ENCODE results near the gene TMPRSS6. TPM values are rescaled to one million over a fixed set of nuclear protein-coding genes. Genes with fewer than 3 reads are reported as not detected.

Gene TMPRSS6
- total RNA-seq, 1 experiment from 2014 or later, result 0.04 TPM

DNA sequence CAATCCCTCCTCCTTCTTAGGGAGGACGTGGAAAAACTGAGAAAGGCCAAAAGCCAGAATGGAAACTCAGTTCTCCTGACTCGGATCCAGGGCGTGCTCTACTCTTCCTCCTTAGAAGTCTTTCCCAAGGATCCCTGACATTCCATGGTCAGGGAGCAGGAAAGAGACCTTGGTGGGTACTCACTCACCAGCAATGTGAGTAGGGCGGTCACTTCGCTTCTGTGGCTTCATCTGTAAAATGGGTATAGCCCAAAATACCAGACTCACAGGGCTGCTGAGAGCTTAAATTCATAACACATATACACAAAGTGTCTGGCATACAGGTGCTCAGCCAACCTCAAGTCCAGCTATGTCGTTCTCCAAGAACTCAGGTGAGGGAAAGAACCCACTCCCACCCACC lies 58.6 kb downstream of the TMPRSS6 start:
- ChIA-PET POLR2A (ENCODE audit: unreplicated experiment) (interaction anchor here (0.6 kb wide), 1 partner anchor 32 kb away, joined by 3 read pairs; no protein-coding TSS in a partner anchor), CTCF (interaction anchor here (1.0 kb wide), 1 partner anchor 148 kb away, joined by 5 read pairs; no protein-coding TSS in a partner anchor)
- Histone ChIP-seq H4K20me1 (ENCODE audit: low read length) (no peaks in the 10 kb centered on the region), H3K79me2 (ENCODE audit: low read length) (no peaks in the 10 kb centered on the region), H3K27ac (ENCODE audit: low read length) (no peak overlapping the region), H3K4me3 (ENCODE audit: low read length) (no peak overlapping the region), H3K9me2 (replicated peaks; ENCODE audit: low read length) (no peaks in the 10 kb centered on the region), H3K27me3 (ENCODE audit: low read length) (no peaks in the 10 kb centered on the region), H3K36me3 (ENCODE audit: low read depth, low read length) (no peaks in the 10 kb centered on the region), H3K4me2 (ENCODE audit: low read length) (no peak overlapping the region), H3K9me3 (ENCODE audit: low read length) (no peaks in the 10 kb centered on the region), H2AFZ (ENCODE audit: low read length) (no peak overlapping the region), H3K4me1 (ENCODE audit: insufficient read depth, low read length) (no peaks in the 10 kb centered on the region; the same call in 1 of the 2 replicates), H3F3A (ENCODE audit: low read length, unreplicated experiment) (no peaks in the 10 kb centered on the region), H3K9ac (ENCODE audit: low read length) (no peak overlapping the region)
- TF ChIP-seq EZH2phosphoT487 (IDR thresholded peaks at IDR 0.05; ENCODE audit: borderline replicate concordance, low read length), result no peak
- TF ChIP-seq, protein P1, sequence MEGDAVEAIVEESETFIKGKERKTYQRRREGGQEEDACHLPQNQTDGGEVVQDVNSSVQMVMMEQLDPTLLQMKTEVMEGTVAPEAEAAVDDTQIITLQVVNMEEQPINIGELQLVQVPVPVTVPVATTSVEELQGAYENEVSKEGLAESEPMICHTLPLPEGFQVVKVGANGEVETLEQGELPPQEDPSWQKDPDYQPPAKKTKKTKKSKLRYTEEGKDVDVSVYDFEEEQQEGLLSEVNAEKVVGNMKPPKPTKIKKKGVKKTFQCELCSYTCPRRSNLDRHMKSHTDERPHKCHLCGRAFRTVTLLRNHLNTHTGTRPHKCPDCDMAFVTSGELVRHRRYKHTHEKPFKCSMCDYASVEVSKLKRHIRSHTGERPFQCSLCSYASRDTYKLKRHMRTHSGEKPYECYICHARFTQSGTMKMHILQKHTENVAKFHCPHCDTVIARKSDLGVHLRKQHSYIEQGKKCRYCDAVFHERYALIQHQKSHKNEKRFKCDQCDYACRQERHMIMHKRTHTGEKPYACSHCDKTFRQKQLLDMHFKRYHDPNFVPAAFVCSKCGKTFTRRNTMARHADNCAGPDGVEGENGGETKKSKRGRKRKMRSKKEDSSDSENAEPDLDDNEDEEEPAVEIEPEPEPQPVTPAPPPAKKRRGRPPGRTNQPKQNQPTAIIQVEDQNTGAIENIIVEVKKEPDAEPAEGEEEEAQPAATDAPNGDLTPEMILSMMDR (conservative IDR thresholded peaks at IDR 0.05; ENCODE audit: low read depth, low read length), result no peak
- TF ChIP-seq EZH2 (IDR thresholded peaks at IDR 0.05; ENCODE audit: low read length, unreplicated experiment), result no peak
- DNase-seq (no peak), ATAC-seq (no peak)
- BruUV-seq (replicated peaks), result no TSS peak
- intact Hi-C loops (cut with micrococcal nuclease), result no loop called here

DNA sequence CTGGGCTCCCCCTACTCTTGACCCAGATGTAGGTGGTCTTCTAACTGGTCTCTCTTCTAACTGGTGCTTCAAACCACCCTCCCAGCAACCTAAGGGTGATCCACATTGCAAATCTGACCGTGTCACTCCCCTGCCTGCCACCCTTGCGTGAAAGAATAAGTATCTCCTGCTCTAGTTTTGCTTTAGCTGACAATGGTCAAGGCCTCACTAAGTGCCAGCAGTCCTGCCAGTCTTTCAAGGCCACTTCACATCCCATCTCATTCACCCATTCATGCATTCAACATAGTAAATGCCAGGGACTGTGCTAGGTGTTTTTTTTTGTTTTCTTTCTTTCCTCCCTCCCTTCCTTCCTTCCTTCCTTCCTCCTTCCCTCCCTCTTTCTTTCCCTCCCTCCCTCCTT lies 60.3 kb downstream of the TMPRSS6 start:
- Histone ChIP-seq H3K9me3 (ENCODE audit: low read length) (no peaks in the 10 kb centered on the region), H3K4me1 (ENCODE audit: insufficient read depth, low read length) (peaks cover 7% of the 10 kb centered on the region), H4K20me1 (ENCODE audit: low read length) (no peaks in the 10 kb centered on the region), H3K4me2 (ENCODE audit: low read length) (no peak overlapping the region), H3F3A (ENCODE audit: low read length, unreplicated experiment) (no peaks in the 10 kb centered on the region), H3K9ac (ENCODE audit: low read length) (no peak overlapping the region), H3K27me3 (ENCODE audit: low read length) (no peaks in the 10 kb centered on the region), H2AFZ (ENCODE audit: low read length) (no peak overlapping the region), H3K9me2 (replicated peaks; ENCODE audit: low read length) (no peaks in the 10 kb centered on the region), H3K79me2 (ENCODE audit: low read length) (no peaks in the 10 kb centered on the region), H3K36me3 (ENCODE audit: low read depth, low read length) (no peaks in the 10 kb centered on the region), H3K27ac (ENCODE audit: low read length) (no peak overlapping the region), H3K4me3 (ENCODE audit: low read length) (no peak overlapping the region)
- BruUV-seq (replicated peaks), result no TSS peak
- ChIA-PET POLR2A (ENCODE audit: unreplicated experiment) (no interaction called here), CTCF (no interaction called here)
- intact Hi-C loops (cut with micrococcal nuclease), result no loop called here
- ATAC-seq (no peak), DNase-seq (no peak)
- TF ChIP-seq EZH2 (IDR thresholded peaks at IDR 0.05; ENCODE audit: low read length, unreplicated experiment) (no peak), EZH2phosphoT487 (IDR thresholded peaks at IDR 0.05; ENCODE audit: borderline replicate concordance, low read length) (no peak)
- TF ChIP-seq, protein P1 (conservative IDR thresholded peaks at IDR 0.05; ENCODE audit: low read depth, low read length), result no peak

DNA sequence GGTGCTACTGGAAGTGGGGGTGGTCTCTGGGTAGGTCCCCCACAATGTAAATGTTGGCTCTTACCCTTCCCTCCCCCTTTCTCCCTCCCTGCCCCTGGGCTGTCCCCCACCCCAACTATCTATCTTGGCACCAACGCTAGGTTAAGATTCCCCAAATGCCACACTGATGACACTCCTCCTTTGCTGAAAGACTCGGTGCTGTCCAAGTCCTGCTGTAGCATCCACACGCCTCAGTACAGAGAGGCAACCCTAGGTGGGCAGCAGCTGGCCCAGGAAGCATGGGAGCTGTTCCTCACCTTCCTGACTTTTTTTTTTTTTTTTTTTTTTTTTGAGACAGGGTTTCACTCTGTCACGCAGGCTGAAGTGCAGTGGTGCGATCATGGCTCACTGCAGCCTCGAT lies 61.4 kb downstream of the TMPRSS6 start:
- Histone ChIP-seq H3K9me3 (ENCODE audit: low read length) (no peaks in the 10 kb centered on the region), H4K20me1 (ENCODE audit: low read length) (no peaks in the 10 kb centered on the region), H3K4me3 (ENCODE audit: low read length) (no peak overlapping the region), H3K27me3 (ENCODE audit: low read length) (no peaks in the 10 kb centered on the region), H3K4me2 (ENCODE audit: low read length) (no peak overlapping the region), H3F3A (ENCODE audit: low read length, unreplicated experiment) (no peaks in the 10 kb centered on the region), H3K79me2 (ENCODE audit: low read length) (no peaks in the 10 kb centered on the region), H3K9me2 (replicated peaks; ENCODE audit: low read length) (no peaks in the 10 kb centered on the region), H3K4me1 (ENCODE audit: insufficient read depth, low read length) (peaks cover 9% of the 10 kb centered on the region), H2AFZ (ENCODE audit: low read length) (no peak overlapping the region), H3K36me3 (ENCODE audit: low read depth, low read length) (no peaks in the 10 kb centered on the region), H3K9ac (ENCODE audit: low read length) (no peak overlapping the region), H3K27ac (ENCODE audit: low read length) (no peak overlapping the region)
- ChIA-PET POLR2A (ENCODE audit: unreplicated experiment) (no interaction called here), CTCF (interaction anchor here (0.7 kb wide), 1 partner anchor 522 kb away, joined by 16 read pairs; no protein-coding TSS in a partner anchor)
- intact Hi-C loops (cut with micrococcal nuclease), result no loop called here
- BruUV-seq (replicated peaks), result no TSS peak
- TF ChIP-seq EZH2phosphoT487 (IDR thresholded peaks at IDR 0.05; ENCODE audit: borderline replicate concordance, low read length), result no peak
- TF ChIP-seq, protein P1 (conservative IDR thresholded peaks at IDR 0.05; ENCODE audit: low read depth, low read length), result no peak
- TF ChIP-seq EZH2 (IDR thresholded peaks at IDR 0.05; ENCODE audit: low read length, unreplicated experiment), result no peak
- DNase-seq (no peak), ATAC-seq (no peak)
